ENCODE results near the gene PHACTR1. TPM values are rescaled to one million over a fixed set of nuclear protein-coding genes. Genes with fewer than 3 reads are reported as not detected.

The PHACTR1 gene
- total RNA-seq, 1 donor: 0.43 TPM

DNA sequence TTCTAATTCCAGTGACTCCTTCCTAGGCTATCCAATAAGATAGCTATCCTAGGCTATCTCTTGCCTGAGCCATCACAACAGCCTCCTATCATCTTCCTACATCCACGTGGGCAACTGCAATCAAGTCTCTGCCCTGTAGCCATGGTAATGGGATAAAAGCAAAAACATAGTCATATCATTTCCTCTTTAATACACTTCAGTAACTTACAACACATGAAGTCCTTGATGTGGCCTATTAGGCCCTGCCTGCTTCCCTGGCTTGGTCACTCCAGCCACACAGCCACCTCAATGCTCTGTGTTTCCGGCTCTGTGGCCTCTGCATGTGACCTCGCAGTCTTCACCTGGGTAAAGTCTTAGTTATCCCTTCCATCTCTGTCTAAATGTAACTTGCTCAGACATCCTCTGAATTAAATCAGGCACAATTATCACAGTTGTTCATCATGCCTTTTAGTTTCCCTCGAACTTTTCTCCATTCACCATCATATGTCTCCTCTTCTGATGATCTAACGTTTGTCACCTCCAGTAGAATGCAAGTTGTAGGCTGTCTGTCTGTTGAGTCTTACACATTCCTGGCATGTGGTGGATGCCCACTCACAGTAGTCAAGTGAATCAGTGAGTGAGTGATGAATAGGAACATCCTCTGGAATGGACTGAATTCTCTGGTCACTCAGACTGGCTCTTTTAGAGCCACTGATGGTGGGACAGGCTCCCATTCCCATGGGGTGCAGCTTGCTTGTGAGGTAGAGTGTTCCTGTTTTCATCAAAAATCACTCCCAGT is 382.4 kb downstream of the PHACTR1 start:
- no peak overlapping the region for H3K4me3 ChIP-seq (ENCODE audit: low read depth, low read length)
- DNase-seq (ENCODE audit: low read depth): no peak
- TF ChIP-seq, protein P1, sequence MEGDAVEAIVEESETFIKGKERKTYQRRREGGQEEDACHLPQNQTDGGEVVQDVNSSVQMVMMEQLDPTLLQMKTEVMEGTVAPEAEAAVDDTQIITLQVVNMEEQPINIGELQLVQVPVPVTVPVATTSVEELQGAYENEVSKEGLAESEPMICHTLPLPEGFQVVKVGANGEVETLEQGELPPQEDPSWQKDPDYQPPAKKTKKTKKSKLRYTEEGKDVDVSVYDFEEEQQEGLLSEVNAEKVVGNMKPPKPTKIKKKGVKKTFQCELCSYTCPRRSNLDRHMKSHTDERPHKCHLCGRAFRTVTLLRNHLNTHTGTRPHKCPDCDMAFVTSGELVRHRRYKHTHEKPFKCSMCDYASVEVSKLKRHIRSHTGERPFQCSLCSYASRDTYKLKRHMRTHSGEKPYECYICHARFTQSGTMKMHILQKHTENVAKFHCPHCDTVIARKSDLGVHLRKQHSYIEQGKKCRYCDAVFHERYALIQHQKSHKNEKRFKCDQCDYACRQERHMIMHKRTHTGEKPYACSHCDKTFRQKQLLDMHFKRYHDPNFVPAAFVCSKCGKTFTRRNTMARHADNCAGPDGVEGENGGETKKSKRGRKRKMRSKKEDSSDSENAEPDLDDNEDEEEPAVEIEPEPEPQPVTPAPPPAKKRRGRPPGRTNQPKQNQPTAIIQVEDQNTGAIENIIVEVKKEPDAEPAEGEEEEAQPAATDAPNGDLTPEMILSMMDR (IDR thresholded peaks at IDR 0.05; ENCODE audit: insufficient read depth, low read depth, low read length): no peak

DNA sequence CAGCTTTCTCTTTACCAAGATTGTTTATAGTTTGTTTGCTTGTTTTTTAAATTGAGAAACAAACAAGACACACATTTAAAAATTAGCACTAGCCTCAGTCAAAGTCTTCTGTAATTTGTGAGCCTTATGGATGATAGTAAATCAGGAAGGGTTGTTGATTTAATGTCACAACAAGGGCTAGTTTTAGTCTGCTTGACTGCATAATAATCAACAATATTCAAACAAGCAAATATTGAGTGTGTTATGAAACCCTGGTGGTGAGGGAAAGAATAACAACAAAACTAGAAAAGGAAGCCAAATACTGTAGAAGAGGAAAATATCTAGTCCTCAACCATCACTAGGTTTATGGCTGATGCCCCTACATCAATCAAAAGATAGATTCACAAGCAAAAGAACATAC is 383.2 kb downstream of the PHACTR1 start:
- DNase-seq (ENCODE audit: low read depth): no peak
- H3K4me3 ChIP-seq (ENCODE audit: low read depth, low read length): no peak overlapping the region
- TF ChIP-seq, protein P1 (IDR thresholded peaks at IDR 0.05; ENCODE audit: insufficient read depth, low read depth, low read length): peak; percentile 26

DNA sequence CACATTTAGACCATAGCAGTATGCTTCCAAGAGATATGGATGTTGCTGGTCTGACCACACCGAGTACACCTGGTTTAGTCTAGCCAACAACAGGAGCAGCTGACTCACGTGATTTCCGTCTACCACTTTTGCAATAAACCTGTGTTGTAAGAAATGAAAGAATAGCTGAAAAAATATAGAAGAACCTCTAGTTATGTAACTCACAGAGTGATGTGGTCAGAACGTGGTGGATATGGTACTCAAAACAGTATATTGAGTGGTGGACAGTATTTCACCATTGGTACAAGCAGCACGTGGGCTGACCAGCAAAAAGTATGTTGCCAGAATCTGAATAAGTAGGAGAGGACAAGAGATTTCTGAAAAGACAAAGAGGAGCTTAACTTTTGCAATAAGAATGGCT is 384.8 kb downstream of the PHACTR1 start:
- DNase-seq (ENCODE audit: low read depth): no peak
- TF ChIP-seq, protein P1 (IDR thresholded peaks at IDR 0.05; ENCODE audit: insufficient read depth, low read depth, low read length): no peak
- H3K4me3 ChIP-seq (ENCODE audit: low read depth, low read length): no peak overlapping the region

DNA sequence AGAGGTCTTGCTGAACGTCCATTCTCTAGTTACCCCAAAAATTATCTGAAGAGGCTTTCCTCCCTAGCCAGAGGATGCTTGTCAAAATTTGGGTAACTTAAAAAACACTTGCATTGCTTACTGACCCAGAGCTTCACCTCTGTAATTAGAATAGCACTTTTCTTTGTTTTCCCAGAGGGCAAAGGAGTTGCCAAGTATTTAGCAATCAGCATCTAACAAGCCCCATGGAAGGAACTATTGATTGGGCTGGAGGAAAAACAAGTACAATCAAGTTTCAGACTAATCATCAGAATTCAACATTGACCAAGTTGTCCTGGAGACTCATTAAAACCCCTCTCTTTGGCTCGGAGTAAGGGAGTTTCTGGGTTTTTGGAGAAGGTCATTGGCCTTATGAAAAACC is 385.4 kb downstream of the PHACTR1 start:
- TF ChIP-seq, protein P1 (IDR thresholded peaks at IDR 0.05; ENCODE audit: insufficient read depth, low read depth, low read length): no peak
- H3K4me3 ChIP-seq (ENCODE audit: low read depth, low read length): no peak overlapping the region
- DNase-seq (ENCODE audit: low read depth): no peak

DNA sequence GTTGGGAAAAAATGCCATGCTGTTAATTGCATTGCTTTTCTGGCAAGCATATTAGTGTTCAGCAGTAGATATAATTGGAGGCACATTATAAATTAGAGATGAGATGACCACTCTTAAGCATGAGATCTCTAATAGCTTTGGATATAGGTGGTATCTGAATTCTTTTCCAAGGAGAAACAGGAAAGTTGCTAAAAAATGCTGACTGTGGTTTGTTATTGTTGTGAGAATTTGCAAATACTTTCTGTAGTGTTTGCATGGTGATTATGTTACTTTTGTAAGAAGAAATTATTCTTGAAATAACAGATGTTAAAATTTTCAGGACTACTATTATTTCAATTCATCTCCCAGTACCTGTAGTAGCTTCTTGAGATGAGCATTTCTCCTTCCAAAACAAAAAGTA is 386.6 kb downstream of the PHACTR1 start:
- no peak overlapping the region for H3K4me3 ChIP-seq (ENCODE audit: low read depth, low read length)
- TF ChIP-seq, protein P1 (IDR thresholded peaks at IDR 0.05; ENCODE audit: insufficient read depth, low read depth, low read length): no peak
- no peak for DNase-seq (ENCODE audit: low read depth)

DNA sequence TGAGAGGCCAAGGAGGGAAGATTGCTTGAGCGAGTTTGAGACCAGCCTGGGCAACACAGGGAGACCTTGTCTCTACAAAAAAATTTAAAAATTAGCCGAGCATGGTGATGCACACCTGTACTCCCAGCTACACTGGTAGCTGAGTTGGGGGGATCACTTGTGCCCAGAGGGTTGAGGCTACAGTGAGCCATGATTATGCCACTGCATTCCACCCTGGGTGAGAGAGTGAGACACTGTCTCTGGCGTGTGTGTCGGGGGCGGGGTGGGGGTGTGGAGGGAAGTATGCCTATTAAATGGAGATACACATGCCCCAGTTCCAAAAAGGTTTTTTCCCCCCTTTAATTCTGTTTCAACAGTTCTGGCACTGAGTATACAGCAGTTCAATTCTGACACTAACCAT is 388.6 kb downstream of the PHACTR1 start:
- H3K4me3 ChIP-seq (ENCODE audit: low read depth, low read length): no peak overlapping the region
- DNase-seq (ENCODE audit: low read depth): no peak
- TF ChIP-seq, protein P1 (IDR thresholded peaks at IDR 0.05; ENCODE audit: insufficient read depth, low read depth, low read length): no peak

DNA sequence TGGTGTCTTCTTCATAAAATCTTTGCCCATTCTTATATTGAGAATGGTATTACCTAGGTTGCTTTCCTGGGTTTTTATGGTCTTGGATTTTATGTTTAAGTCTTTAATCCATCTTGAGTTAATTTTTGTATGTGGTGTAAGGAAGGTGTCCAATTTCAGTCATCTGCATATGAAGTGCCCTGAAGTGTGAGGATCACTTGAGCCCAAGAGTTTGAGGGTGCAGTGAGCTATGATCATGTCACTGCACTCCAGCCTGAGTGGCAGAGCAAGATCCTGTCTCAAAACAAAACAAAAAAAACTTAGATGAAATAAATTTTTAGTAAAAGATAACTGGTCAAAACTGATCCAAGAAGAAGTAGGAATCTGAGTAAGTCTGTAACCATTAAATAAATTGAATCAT is 396.4 kb downstream of the PHACTR1 start:
- TF ChIP-seq, protein P1 (IDR thresholded peaks at IDR 0.05; ENCODE audit: insufficient read depth, low read depth, low read length): no peak
- DNase-seq (ENCODE audit: low read depth): no peak
- H3K4me3 ChIP-seq (ENCODE audit: low read depth, low read length): no peak overlapping the region
